HEK293 (cell line): ENCODE results near the gene ADAMTS14.

Experiments used
- OVOL3 ChIP-seq: fragments of 450-650 bp; formaldehyde crosslinking; IDR thresholded peaks from 2 replicates; pipeline ENCODE4 v1.5.1; 2016; ENCODE audit warnings: missing biosample characterization, missing genetic modification characterization
- ZBTB10 ChIP-seq: fragments of 450-650 bp; formaldehyde crosslinking; IDR thresholded peaks from 2 replicates; pipeline ENCODE4 v1.5.1; 2016; ENCODE audit warnings: missing biosample characterization, missing genetic modification characterization
- ZNF274 ChIP-seq, 2 experiments: fragments of 200-500 bp in 1 of 2; fragments of 450-650 bp in 1 of 2; sonication (Bioruptor generic) in 1 of 2; formaldehyde crosslinking in 1 of 2; IDR thresholded peaks; 2 replicates each; pipeline versions ENCODE4 v1.5.1 to v1.6.1; 2014 to 2016; ENCODE audit warnings: borderline replicate concordance in 1 of 2, inconsistent platforms in 1 of 2, low read length in 1 of 2, missing biosample characterization in 1 of 2, missing genetic modification characterization in 1 of 2
- ZNF423 ChIP-seq: fragments of 450-650 bp; formaldehyde crosslinking; IDR thresholded peaks from 2 replicates; pipeline ENCODE4 v1.5.1; 2016; ENCODE audit warnings: missing biosample characterization, missing genetic modification characterization
- ZNF561 ChIP-seq: fragments of 450-650 bp; IDR thresholded peaks from 2 replicates; pipeline ENCODE4 v1.5.1; 2018; ENCODE audit warnings: missing biosample characterization, missing genetic modification characterization, borderline replicate concordance
- ZNF677 ChIP-seq: fragments of 450-650 bp; IDR thresholded peaks from 2 replicates; pipeline ENCODE4 v1.5.0; 2018; ENCODE audit warnings: missing biosample characterization, mild to moderate bottlenecking, missing genetic modification characterization, moderate library complexity
- TF ChIP-seq, protein P1 (sequence below): fragments of 450-650 bp; formaldehyde crosslinking; IDR thresholded peaks from 2 replicates; pipeline ENCODE4 v1.5.1; 2016; ENCODE audit warnings: missing biosample characterization, missing genetic modification characterization

DNA sequence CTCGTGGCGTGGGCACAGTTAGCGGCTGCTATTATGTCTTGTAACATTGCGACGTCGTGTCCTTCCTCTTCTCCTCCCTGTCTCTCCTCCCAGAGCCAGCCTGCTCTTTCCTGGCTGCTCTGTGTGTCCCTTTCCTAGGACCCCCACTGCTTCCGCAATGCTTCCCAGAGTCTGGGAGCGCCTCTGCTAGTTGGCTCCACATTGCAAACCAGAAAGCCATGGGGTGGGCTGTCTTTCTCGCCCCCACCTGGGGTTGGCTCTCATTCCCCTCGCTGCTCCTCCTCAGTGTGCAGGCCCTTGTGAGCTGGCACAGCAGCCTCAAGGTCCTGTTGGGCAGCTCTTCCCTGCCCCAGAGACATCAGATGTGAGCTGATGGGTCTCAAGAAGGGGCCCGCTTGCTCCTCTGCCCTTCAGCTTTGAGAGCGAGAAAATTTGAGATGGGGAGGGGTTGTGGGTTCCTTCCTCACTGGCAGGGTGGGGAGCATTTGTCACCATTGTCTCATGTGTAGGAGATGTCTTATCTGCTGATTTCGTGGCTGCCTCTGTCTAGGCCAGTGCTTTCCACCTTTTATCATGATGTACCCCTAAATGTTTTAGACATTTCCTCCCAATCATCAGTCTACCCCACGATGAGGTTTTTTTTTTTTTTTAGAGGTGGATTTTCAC, 3.3 kb downstream of the ADAMTS14 start:
- TF ChIP-seq, protein P1, sequence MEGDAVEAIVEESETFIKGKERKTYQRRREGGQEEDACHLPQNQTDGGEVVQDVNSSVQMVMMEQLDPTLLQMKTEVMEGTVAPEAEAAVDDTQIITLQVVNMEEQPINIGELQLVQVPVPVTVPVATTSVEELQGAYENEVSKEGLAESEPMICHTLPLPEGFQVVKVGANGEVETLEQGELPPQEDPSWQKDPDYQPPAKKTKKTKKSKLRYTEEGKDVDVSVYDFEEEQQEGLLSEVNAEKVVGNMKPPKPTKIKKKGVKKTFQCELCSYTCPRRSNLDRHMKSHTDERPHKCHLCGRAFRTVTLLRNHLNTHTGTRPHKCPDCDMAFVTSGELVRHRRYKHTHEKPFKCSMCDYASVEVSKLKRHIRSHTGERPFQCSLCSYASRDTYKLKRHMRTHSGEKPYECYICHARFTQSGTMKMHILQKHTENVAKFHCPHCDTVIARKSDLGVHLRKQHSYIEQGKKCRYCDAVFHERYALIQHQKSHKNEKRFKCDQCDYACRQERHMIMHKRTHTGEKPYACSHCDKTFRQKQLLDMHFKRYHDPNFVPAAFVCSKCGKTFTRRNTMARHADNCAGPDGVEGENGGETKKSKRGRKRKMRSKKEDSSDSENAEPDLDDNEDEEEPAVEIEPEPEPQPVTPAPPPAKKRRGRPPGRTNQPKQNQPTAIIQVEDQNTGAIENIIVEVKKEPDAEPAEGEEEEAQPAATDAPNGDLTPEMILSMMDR (tag by site-specific recombination): no peak
- TF ChIP-seq ZNF677 (tag by site-specific recombination) (no peak), ZNF561 (tag by site-specific recombination) (no peak), OVOL3 (tag by site-specific recombination) (no peak), ZBTB10 (tag by site-specific recombination) (no peak), ZNF274 (IDR thresholded peaks at IDR 0.05; ENCODE audit: low read length) (no peak), ZNF274 (tag by site-specific recombination; IDR thresholded peaks at IDR 0.05; ENCODE audit: borderline replicate concordance) (no peak), ZNF423 (no peak)
